Measurements from ENCODE around the gene TSPAN9.

The TSPAN9 gene

GRCh38 chr12:3317841-3318501, 240.8 kb downstream of the TSPAN9 start:
- no peak for DNase-seq (ENCODE audit: low spot score)
- no peak for TF ChIP-seq CTCF (IDR thresholded peaks at IDR 0.05; ENCODE audit: extremely low read depth, missing control alignments)

- no peak for TF ChIP-seq CTCF (IDR thresholded peaks at IDR 0.05; ENCODE audit: extremely low read depth, missing control alignments)
- DNase-seq (ENCODE audit: low spot score) = no peak
Measured at GRCh38 chr12:3319723-3320492, 242.7 kb downstream of the TSPAN9 start.

GRCh38 chr12:3320881-3321509, 243.8 kb downstream of the TSPAN9 start:
- DNase-seq (ENCODE audit: low spot score) = no peak
- TF ChIP-seq CTCF (IDR thresholded peaks at IDR 0.05; ENCODE audit: extremely low read depth, missing control alignments) = no peak

- no peak for TF ChIP-seq CTCF (IDR thresholded peaks at IDR 0.05; ENCODE audit: extremely low read depth, missing control alignments)
- DNase-seq (ENCODE audit: low spot score) = no peak
Measured at GRCh38 chr12:3321881-3322280, 244.7 kb downstream of the TSPAN9 start.

- TF ChIP-seq CTCF (IDR thresholded peaks at IDR 0.05; ENCODE audit: extremely low read depth, missing control alignments) = no peak
- DNase-seq (ENCODE audit: low spot score) = no peak
Measured at GRCh38 chr12:3323002-3323685, 246.0 kb downstream of the TSPAN9 start.

DNA sequence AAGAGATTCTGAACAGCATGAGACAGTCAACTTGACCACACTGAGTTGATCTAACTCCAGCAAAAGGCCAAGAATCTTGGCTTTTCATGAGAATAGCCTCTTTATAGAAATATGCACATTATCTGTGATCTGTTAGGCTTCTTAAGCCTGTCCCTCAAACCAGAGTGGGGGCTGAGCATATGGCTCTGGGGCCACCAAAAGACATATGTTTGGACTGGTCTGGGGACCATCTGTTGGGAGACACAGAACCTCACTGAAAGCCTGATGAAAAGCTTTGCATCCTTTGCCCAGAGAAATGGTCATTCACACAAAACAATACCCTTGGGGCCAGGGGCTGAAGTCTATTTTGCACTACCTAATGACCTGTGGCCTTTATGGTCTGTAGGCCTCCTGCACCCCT, 248.6 kb downstream of the TSPAN9 start:
- no peak for TF ChIP-seq CTCF (IDR thresholded peaks at IDR 0.05; ENCODE audit: extremely low read depth, missing control alignments)
- DNase-seq (ENCODE audit: low spot score) = no peak

Data from GM20000 (cell line).